ENCODE measurements around the gene ELP2.
"Not testable (repeated sequence)": the region's sequence is repeated elsewhere in the genome, so short reads cannot be mapped to it uniquely, and the experiment has no call there.

ELP2 gene, protein sequence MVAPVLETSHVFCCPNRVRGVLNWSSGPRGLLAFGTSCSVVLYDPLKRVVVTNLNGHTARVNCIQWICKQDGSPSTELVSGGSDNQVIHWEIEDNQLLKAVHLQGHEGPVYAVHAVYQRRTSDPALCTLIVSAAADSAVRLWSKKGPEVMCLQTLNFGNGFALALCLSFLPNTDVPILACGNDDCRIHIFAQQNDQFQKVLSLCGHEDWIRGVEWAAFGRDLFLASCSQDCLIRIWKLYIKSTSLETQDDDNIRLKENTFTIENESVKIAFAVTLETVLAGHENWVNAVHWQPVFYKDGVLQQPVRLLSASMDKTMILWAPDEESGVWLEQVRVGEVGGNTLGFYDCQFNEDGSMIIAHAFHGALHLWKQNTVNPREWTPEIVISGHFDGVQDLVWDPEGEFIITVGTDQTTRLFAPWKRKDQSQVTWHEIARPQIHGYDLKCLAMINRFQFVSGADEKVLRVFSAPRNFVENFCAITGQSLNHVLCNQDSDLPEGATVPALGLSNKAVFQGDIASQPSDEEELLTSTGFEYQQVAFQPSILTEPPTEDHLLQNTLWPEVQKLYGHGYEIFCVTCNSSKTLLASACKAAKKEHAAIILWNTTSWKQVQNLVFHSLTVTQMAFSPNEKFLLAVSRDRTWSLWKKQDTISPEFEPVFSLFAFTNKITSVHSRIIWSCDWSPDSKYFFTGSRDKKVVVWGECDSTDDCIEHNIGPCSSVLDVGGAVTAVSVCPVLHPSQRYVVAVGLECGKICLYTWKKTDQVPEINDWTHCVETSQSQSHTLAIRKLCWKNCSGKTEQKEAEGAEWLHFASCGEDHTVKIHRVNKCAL

GRCh38 chr18:36129300-36130038 lies at the start of gene ELP2, which contains the start of gene SLC39A6:
Gene ELP2 (plus strand): TSS chr18:36129899. CDS start chr18:36129934, 35 bp downstream.
Gene SLC39A6 (minus strand): TSS chr18:36129340. CDS start chr18:36127007, 2,333 bp downstream.
- DNase-seq (ENCODE audit: low read depth in 2 of 2): peak; percentile 89 to 90

DNA sequence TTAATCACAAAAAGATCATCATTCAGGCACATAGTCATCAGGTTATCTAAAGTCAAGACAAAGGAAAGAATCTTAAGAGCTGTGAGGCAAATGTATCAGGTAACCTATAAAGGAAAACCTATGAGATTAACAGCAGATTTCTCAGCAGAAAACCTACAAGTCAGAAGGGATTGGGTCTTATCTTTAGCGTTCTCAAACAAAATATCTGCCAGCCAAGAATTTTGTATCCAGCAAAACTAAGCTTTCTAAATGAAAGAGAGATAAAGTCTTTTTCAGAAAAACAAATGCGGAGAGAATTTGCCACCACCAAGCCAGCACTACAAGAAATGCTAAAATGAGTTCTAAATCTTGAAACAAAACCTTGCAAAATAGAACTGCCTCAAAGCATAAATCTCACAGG lies 48.6 kb upstream of the ELP2 start:
- DNase-seq (ENCODE audit: low read depth in 2 of 2): not testable (repeated sequence)

- no peak for DNase-seq (ENCODE audit: low read depth in 2 of 2)
These were observed 46.0 kb upstream of the ELP2 start for GRCh38 chr18:36083729-36084128.

DNA sequence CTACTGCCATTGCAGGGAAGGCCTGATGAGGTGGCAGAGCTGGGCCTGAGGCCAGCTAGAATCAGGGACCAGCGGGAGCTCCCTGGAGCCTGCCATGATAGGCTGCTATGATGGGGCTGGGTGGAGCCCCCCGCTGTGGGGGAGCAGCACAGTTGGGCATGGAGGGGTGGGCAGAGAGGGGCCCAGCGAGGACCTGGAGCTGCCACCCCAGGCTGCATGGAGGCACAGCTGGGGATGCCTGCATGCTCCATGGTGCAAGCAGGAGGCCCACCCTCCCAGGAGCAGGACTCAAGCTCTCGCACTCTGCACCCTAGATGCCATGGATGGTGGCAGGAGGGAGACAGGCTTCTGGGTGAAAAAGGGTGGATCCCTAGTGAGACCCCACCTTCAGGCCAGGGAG lies 44.5 kb upstream of the ELP2 start:
- DNase-seq (ENCODE audit: low read depth in 2 of 2): no peak

- DNase-seq (ENCODE audit: low read depth in 2 of 2): no peak
These were observed 43.5 kb upstream of the ELP2 start for GRCh38 chr18:36086186-36086585.

GRCh38 chr18:36088256-36088655 lies 41.4 kb upstream of the ELP2 start:
- no peak for DNase-seq (ENCODE audit: low read depth in 2 of 2)

GRCh38 chr18:36089001-36089400 lies 40.7 kb upstream of the ELP2 start:
- DNase-seq (ENCODE audit: low read depth in 2 of 2): no peak

DNA sequence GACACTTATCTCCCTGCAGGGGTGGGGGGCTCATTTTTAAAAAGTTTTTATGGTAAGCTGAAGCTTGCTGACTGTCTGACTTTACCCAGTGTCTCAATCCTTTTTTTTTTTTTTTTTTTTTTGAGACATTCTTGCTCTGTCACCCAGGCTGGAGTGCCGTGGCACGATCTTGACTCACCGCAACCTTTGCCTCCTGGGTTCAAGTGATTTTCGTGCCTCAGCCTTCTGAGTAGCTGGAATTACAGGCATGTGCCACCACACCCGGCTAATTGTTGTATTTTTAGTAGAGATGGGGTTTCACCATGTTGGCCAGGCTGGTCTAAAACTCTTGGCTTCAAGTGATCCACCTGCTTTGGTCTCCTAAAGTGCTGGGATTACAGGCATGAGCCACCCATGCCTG lies 37.6 kb upstream of the ELP2 start:
- DNase-seq (ENCODE audit: low read depth in 2 of 2): not testable (repeated sequence)

GRCh38 chr18:36094431-36094830 lies 35.3 kb upstream of the ELP2 start:
- no peak for DNase-seq (ENCODE audit: low read depth in 2 of 2)

- DNase-seq (ENCODE audit: low read depth in 2 of 2): no peak
These were observed 33.7 kb upstream of the ELP2 start for GRCh38 chr18:36095936-36096519.

DNA sequence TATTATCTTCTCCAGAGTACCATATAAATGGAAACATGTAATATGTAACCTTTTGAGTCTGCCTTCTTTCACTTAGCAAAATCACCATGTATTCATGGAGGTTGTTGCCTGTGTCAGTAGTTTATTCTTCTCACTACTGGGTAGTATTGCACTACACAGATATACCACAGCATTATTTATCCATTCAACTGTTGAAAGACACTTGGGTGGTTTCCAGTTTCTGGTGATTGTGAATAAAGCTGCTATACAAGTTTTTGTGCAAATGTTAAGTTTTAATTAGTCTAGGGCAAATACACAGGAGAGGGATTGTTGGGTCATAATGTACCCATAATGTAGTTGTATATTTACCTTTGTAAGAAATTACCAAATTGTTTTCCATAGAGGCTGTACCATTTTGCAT lies 32.7 kb upstream of the ELP2 start:
- no peak for DNase-seq (ENCODE audit: low read depth in 2 of 2)

DNA sequence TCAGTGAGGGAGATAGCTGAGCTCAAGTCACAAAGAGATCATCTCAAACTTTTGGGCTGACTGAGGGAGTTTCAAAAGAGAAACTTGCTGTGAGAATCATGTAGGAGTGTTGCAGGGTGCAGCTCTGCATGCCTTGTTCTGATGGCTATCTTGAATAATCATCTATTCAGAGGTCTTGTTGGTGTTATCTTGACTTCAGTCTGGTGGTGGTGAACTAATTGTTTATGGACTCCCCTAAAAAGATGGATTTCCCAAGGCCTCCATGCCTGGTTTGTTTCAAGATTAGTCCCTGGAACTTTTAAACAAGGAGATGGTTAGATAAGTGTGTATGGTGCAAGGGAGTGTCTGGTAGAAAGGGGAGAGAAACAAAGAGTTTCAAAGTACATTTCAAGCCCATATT lies 30.4 kb upstream of the ELP2 start:
- no peak for DNase-seq (ENCODE audit: low read depth in 2 of 2)

DNA sequence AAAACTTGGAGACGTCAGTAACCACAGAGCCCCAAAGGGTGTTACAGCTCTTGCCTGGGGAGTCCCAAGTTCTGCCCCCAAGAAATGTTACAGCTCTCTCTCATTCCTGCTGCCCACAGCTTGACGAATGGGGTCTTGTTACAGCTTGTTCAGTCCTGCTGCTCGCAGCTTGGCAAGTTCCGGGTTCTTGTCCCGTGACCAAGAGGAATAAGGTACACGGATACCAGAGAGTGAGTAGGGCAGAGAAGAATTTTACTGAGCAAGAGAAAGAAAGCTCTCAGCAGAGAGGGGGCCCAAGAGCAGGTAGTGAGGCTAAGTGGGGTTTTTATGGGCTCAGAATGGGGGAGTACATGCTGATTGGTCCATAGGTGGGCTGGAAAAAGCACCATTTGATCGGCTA lies 27.8 kb upstream of the ELP2 start:
- no peak for DNase-seq (ENCODE audit: low read depth in 2 of 2)

GRCh38 chr18:36104749-36105148 lies 24.9 kb upstream of the ELP2 start:
- no peak for DNase-seq (ENCODE audit: low read depth in 2 of 2)

- no peak for DNase-seq (ENCODE audit: low read depth in 2 of 2)
These were observed 22.2 kb upstream of the ELP2 start for GRCh38 chr18:36107477-36107876.

DNA sequence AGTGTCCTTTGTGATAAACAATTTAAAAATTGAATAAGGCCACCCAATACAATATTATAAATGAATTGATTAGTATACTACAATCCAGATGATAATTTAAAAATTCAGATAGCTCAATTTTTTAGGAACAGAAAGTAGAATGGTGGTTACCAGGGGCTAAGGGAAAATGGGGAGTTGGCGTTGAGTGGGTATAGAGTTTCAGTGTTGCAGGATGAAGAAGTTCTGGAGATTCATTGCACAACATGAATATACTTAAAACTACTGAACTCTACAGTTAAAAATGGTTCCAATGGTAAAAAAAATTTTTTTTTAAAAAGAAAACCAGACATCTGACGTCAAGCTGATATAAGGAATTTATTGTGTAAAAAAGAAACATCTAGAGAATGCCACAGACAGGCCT lies 21.5 kb upstream of the ELP2 start:
- no peak for DNase-seq (ENCODE audit: low read depth in 2 of 2)

GRCh38 chr18:36108601-36109000 lies 21.1 kb upstream of the ELP2 start:
- DNase-seq (ENCODE audit: low read depth in 2 of 2): no peak

GRCh38 chr18:36109737-36110136 lies 20.0 kb upstream of the ELP2 start:
- no peak for DNase-seq (ENCODE audit: low read depth in 2 of 2)

- DNase-seq (ENCODE audit: low read depth in 2 of 2): no peak
These were observed 17.4 kb upstream of the ELP2 start for GRCh38 chr18:36112302-36112701.

DNA sequence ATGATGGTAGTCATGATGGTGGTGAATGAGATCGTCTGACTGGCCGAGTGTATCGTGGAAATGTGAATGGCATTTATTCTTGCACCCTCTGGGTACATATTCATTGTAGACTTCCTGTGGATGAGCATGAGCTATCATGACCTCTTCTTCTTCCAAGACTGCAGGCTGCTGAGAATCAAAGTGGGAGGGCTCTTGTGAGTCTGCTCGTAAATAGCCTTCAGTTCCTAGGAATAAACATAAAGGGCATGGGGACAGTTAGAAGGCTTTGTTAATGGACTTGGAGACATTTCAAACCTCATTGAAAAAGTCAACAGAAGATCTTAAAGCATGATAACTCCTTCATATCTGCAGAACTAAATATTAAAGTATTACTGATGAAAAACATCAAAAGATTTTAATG lies 15.4 kb upstream of the ELP2 start:
- no peak for DNase-seq (ENCODE audit: low read depth in 2 of 2)

DNA sequence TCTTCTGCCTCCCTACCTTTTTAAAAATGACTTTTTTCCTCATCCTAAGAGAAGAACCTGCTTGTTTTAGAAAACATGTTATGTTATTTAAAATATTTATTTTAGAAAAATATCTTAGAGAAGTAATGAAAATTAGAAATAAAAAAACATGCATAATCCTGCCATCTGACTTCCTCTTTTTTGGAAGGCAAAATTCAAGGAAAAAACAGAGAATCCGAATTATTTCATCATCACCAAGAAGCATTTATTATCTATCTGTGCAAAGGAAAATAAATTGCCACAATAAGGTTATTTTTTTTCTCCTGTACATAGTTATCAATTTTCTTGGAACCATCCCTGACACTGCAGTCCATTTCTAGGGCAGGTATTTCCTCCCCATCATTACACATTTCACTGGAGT lies 15.0 kb upstream of the ELP2 start:
- no peak for DNase-seq (ENCODE audit: low read depth in 2 of 2)

GRCh38 chr18:36116771-36117170 lies 12.9 kb upstream of the ELP2 start:
- not testable (repeated sequence) for DNase-seq (ENCODE audit: low read depth in 2 of 2)
